ENCODE results near the gene BAG2.

DNA sequence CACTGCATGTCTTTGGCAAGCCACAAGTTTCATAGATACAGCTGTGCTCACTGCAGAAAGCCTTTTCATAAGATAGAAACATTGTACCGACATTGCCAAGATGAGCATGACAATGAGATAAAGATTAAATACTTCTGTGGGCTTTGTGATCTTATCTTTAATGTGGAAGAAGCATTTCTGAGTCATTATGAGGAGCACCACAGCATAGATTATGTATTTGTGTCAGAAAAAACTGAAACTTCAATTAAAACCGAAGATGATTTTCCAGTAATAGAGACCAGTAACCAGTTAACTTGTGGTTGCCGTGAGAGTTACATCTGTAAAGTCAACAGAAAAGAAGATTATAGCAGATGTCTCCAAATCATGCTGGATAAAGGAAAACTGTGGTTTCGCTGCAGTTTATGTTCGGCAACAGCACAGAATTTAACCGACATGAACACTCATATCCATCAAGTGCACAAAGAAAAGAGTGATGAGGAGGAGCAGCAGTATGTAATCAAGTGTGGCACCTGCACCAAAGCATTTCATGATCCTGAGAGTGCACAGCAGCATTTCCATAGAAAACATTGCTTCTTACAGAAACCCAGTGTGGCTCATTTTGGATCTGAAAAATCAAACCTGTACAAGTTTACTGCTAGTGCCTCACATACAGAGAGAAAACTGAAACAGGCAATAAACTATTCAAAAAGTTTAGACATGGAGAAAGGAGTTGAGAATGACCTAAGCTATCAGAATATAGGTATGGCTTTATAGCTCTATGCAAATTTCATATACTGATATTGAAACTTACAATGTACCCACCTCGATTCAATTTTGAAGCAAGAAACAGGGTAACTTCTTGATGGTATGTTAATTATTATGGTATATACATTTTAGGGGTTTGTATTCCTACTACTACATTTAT, 23.9 kb upstream of the BAG2 start:
- TF ChIP-seq, protein P1, sequence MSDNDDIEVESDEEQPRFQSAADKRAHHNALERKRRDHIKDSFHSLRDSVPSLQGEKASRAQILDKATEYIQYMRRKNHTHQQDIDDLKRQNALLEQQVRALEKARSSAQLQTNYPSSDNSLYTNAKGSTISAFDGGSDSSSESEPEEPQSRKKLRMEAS (IDR thresholded peaks at IDR 0.05), result no peak
- TF ChIP-seq ESRRA (IDR thresholded peaks at IDR 0.05; ENCODE audit: borderline replicate concordance, low read length) (no peak), POLR2A (IDR thresholded peaks at IDR 0.05; ENCODE audit: low read length) (no peak), CHD2 (IDR thresholded peaks at IDR 0.05; ENCODE audit: low read length, partially characterized antibody) (no peak), HOXB13 (CRISPR knock-in tag; IDR thresholded peaks at IDR 0.05; ENCODE audit: low read depth) (no peak)
- TF ChIP-seq, protein P2, sequence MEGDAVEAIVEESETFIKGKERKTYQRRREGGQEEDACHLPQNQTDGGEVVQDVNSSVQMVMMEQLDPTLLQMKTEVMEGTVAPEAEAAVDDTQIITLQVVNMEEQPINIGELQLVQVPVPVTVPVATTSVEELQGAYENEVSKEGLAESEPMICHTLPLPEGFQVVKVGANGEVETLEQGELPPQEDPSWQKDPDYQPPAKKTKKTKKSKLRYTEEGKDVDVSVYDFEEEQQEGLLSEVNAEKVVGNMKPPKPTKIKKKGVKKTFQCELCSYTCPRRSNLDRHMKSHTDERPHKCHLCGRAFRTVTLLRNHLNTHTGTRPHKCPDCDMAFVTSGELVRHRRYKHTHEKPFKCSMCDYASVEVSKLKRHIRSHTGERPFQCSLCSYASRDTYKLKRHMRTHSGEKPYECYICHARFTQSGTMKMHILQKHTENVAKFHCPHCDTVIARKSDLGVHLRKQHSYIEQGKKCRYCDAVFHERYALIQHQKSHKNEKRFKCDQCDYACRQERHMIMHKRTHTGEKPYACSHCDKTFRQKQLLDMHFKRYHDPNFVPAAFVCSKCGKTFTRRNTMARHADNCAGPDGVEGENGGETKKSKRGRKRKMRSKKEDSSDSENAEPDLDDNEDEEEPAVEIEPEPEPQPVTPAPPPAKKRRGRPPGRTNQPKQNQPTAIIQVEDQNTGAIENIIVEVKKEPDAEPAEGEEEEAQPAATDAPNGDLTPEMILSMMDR (IDR thresholded peaks at IDR 0.05), result no peak
- TF ChIP-seq, protein P3, sequence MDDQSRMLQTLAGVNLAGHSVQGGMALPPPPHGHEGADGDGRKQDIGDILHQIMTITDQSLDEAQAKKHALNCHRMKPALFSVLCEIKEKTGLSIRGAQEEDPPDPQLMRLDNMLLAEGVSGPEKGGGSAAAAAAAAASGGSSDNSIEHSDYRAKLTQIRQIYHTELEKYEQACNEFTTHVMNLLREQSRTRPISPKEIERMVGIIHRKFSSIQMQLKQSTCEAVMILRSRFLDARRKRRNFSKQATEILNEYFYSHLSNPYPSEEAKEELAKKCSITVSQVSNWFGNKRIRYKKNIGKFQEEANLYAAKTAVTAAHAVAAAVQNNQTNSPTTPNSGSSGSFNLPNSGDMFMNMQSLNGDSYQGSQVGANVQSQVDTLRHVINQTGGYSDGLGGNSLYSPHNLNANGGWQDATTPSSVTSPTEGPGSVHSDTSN (IDR thresholded peaks at IDR 0.05), result no peak
- TF ChIP-seq, protein P4, sequence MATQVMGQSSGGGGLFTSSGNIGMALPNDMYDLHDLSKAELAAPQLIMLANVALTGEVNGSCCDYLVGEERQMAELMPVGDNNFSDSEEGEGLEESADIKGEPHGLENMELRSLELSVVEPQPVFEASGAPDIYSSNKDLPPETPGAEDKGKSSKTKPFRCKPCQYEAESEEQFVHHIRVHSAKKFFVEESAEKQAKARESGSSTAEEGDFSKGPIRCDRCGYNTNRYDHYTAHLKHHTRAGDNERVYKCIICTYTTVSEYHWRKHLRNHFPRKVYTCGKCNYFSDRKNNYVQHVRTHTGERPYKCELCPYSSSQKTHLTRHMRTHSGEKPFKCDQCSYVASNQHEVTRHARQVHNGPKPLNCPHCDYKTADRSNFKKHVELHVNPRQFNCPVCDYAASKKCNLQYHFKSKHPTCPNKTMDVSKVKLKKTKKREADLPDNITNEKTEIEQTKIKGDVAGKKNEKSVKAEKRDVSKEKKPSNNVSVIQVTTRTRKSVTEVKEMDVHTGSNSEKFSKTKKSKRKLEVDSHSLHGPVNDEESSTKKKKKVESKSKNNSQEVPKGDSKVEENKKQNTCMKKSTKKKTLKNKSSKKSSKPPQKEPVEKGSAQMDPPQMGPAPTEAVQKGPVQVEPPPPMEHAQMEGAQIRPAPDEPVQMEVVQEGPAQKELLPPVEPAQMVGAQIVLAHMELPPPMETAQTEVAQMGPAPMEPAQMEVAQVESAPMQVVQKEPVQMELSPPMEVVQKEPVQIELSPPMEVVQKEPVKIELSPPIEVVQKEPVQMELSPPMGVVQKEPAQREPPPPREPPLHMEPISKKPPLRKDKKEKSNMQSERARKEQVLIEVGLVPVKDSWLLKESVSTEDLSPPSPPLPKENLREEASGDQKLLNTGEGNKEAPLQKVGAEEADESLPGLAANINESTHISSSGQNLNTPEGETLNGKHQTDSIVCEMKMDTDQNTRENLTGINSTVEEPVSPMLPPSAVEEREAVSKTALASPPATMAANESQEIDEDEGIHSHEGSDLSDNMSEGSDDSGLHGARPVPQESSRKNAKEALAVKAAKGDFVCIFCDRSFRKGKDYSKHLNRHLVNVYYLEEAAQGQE (IDR thresholded peaks at IDR 0.05), result no peak
